ENCODE data around the gene FN1.

GRCh38 chr2:215361876-215362561 lies 73.8 kb downstream of the FN1 start:
- TF ChIP-seq, protein P1, sequence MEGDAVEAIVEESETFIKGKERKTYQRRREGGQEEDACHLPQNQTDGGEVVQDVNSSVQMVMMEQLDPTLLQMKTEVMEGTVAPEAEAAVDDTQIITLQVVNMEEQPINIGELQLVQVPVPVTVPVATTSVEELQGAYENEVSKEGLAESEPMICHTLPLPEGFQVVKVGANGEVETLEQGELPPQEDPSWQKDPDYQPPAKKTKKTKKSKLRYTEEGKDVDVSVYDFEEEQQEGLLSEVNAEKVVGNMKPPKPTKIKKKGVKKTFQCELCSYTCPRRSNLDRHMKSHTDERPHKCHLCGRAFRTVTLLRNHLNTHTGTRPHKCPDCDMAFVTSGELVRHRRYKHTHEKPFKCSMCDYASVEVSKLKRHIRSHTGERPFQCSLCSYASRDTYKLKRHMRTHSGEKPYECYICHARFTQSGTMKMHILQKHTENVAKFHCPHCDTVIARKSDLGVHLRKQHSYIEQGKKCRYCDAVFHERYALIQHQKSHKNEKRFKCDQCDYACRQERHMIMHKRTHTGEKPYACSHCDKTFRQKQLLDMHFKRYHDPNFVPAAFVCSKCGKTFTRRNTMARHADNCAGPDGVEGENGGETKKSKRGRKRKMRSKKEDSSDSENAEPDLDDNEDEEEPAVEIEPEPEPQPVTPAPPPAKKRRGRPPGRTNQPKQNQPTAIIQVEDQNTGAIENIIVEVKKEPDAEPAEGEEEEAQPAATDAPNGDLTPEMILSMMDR (IDR thresholded peaks at IDR 0.05): no peak
- no peak for TF ChIP-seq POLR2AphosphoS5 (IDR thresholded peaks at IDR 0.05)

All from breast epithelium (tissue), 3 donors.